HG03095 (cell line): ENCODE measurements around the gene LRRC55.
"Not testable (repeated sequence)": the region's sequence is repeated elsewhere in the genome, so short reads cannot be mapped to it uniquely, and the experiment has no call there.

ENCODE experiments used
- ATAC-seq: cut with Tn5 transposase; IDR thresholded peaks from one replicate; pipeline ENCODE4 v1.9.1; 2021; ENCODE audit warnings: moderate library complexity; ENCODE audit not compliant: unreplicated experiment

The LRRC55 gene

GRCh38 chr11:57160665-57161064 lies 21.1 kb upstream of the LRRC55 start:
- ATAC-seq = no peak

- no peak for ATAC-seq
These were observed 20.4 kb upstream of the LRRC55 start for GRCh38 chr11:57161351-57161750.

- ATAC-seq = no peak
These were observed 19.4 kb upstream of the LRRC55 start for GRCh38 chr11:57162179-57162898.

GRCh38 chr11:57163160-57163868 lies 18.4 kb upstream of the LRRC55 start:
- ATAC-seq = no peak

GRCh38 chr11:57164317-57164716 lies 17.4 kb upstream of the LRRC55 start:
- no peak for ATAC-seq

GRCh38 chr11:57167125-57167846 lies 14.5 kb upstream of the LRRC55 start:
- ATAC-seq = no peak

GRCh38 chr11:57169732-57170313 lies 11.9 kb upstream of the LRRC55 start:
- ATAC-seq = not testable (repeated sequence)

GRCh38 chr11:57172031-57172430 lies 9.7 kb upstream of the LRRC55 start:
- ATAC-seq = no peak

- no peak for ATAC-seq
These were observed 7.1 kb upstream of the LRRC55 start for GRCh38 chr11:57174656-57175055.

GRCh38 chr11:57175478-57175877 lies 6.3 kb upstream of the LRRC55 start:
- no peak for ATAC-seq

- ATAC-seq = no peak
These were observed 3.4 kb upstream of the LRRC55 start for GRCh38 chr11:57178334-57178733.

GRCh38 chr11:57179681-57180080 lies 2.1 kb upstream of the LRRC55 start:
- ATAC-seq = no peak

GRCh38 chr11:57180081-57180561 lies 1.6 kb upstream of the LRRC55 start:
- no peak for ATAC-seq

GRCh38 chr11:57180964-57181363 lies 789 bp upstream of the LRRC55 start:
- no peak for ATAC-seq

GRCh38 chr11:57182896-57183295 lies 1.1 kb downstream of the LRRC55 start:
- ATAC-seq = no peak

GRCh38 chr11:57190548-57190947 lies 8.8 kb downstream of the LRRC55 start:
- no peak for ATAC-seq

- no peak for ATAC-seq
These were observed 9.8 kb downstream of the LRRC55 start for GRCh38 chr11:57191311-57192219.

GRCh38 chr11:57192316-57192715 lies 10.6 kb downstream of the LRRC55 start:
- ATAC-seq = no peak

GRCh38 chr11:57196596-57196995 lies 14.8 kb downstream of the LRRC55 start:
- ATAC-seq = no peak

- ATAC-seq = no peak
These were observed 16.0 kb downstream of the LRRC55 start for GRCh38 chr11:57197762-57198161.
